HG03095 (cell line): Measurements from ENCODE around the gene SCFD2.

Experiments used
- ATAC-seq: cut with Tn5 transposase; IDR thresholded peaks from one replicate; pipeline ENCODE4 v1.9.1; 2021; ENCODE audit warnings: moderate library complexity; ENCODE audit not compliant: unreplicated experiment

The SCFD2 gene

DNA sequence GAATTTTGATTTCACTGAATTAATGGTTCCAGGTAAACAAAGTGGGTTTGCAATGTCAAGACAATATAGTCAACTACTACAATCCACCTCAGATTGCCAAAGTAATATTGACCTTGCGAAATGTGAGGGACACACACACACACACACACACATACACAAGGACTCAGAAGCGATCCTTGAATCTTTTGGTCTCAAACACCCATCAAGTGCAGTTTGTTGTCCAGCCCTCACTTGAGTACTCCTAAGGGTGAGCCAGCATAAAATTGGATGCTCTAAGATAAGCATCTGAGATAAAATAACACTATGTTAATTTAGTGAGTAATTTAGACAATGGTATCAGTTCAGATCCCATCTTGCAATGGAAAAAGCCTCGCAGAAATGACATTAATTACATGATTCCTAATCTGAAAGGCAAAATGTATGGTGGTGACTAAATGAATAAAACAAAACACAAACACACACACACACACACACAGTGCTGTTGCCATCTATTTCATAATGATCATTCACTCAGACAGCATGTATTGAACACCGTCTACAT lies 401.2 kb downstream of the SCFD2 start:
- no peak for ATAC-seq

DNA sequence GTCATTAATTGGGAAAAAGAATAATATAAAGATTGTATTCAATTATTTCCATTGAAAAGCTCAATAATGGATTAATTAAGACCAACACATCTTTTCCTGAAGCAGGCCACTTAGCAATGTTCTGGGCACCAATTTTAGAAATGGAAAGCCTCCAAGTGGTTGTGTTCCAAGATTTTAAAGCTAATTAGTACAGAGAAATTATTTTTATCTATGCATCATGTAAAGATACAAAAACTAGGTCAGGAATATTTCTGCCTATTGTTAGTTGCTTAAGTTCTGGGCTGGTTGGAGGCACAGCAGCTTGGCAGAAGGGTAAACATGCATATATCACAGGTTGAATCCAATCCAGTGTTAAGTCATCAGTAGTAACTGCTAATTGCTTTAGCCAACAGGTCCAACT lies 401.9 kb downstream of the SCFD2 start:
- no peak for ATAC-seq

DNA sequence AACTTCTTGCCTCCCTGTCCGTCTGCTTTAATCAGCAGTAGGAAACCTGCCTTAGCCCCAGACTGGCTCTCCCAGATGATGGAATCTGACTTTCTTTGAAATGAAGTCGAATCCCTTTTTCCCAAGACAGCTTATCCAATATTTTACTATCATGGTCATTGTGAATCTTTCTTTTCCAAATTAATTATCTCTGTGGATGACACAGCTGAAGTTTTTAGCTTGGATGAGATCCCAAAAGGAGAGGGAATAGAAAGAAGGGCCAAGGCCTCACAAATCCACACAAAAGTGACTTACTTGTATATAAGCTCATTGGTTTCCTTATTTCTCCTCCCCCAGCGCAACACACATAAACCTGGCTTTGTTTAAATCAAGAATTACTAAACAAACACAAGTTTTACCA lies 403.1 kb downstream of the SCFD2 start:
- ATAC-seq: no peak

DNA sequence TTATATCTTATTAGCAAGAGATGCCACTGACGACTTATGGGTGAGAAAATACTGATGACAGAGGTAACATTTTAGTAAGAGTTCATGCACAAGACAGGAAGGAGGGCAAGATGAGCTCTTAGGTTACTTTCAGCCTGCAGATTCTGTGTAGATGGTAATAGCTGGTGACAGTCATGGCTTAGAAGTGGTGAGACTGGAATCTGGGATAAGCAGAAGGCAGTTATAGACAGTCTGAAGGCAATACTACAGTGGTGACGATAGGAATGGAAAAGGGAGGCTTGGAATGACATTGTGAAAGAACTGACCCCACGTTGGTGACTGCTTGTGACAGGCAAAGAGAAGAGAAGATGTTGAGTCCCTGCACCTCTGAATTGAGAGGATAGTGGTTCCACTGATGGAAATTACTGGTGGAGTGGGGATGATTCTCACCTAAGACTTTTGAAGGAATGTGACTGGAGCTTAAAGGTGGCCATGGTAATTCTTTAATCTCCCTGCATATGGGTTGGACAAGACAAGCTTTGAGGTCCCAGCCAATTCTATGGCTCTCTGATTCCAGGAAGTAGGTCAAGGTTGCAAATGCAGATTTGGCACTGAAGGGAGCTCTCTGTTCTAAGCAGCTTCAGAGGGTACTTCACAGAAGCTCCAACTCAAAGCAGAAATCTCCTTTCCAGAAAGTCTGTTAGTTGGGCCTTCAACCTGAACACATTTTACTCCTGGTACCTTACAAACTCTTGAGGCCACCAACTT lies 404.0 kb downstream of the SCFD2 start:
- no peak for ATAC-seq

DNA sequence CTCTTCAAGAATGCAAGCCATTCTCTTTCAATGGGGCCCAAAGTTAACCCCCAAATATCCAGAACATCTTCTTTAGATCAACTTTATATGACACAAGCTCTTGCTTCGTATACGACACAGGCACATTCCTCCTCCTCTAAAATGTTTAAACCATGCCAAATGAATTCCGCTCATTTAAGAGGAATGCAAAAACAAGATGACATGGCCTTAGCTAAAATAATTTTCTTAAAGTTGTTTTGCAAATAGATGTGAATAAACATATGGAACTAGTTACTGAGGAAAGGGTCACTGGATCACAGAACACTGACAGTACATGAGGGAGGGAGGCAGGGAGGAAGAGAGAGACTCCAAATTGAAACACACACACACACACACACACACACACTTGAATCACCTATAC lies 406.3 kb downstream of the SCFD2 start:
- no peak for ATAC-seq

DNA sequence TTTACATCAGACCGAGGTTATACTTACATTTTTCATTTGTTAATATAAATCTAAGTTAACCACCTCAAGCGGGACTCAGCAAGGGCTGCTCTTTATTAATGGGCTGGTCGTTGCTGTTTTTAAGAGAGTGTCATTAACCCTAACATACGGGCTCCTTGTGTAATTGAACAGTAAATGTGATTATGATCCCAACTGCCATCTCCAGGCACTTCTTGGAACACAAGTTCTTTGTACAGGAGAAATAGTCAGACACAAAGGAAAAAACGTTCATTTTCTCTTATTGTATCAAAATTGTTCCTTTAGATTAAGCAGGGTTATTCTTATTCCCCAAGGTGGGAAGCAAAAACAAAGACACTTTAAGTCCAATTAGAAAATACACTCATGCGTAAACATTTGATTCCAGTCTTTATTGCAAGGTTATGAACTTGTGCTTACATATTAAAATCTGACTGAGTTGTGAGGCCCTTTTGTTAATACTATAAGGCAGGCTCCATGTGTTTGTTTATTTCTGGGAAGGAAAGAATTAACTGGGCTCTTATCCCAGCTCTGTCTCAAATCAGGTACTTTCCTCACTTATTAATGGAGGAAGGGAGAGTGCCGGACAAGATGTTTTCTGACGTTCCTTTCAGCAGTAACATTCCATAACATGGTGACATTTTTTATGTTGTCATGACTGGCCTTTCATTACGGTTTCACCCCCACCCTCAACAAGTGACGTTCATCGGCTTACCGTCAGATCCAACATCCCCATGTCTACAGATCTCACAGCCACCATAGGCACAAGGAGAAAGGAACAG lies 407.8 kb downstream of the SCFD2 start:
- ATAC-seq: no peak

DNA sequence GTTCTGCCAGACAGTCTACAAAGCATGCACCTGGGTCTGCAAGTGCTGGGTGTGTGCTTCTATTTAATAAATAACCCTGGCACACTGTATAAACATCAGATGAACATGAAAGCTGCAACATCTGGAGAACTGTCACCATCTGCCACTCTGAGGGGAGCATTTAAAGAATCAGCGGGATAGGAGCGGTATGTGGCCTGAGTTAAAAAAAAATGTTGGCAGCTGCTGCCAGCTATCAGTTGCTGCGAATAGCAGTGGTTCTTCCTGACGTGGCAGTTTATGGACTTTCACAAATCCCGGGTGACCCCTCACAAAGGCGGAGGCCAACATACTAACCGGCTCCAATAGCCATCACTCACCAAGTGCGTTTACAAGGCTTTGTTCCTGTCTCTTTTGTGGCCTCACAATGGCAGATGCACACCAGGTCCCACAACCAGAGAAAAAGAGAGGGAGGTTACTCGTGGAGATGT lies 408.6 kb downstream of the SCFD2 start:
- no peak for ATAC-seq

DNA sequence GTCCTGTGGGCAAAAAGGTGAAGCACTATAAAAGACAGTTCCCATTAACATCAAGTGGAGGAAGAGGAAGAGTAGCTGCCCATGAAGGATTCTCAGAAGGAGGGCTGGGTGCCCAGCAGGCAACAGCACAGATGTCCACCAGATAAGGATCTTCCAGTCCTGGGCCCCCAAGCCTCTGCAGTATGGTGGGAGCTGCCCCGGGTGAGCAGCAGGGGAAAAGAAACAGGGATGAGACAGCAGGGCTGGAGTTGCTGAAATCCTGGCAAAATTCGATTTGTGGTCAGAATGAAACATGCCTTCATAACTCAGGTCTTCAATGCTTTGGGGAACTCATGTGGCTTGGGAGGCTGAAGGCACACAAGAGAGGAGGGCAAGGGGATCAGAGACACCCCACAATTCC lies 409.2 kb downstream of the SCFD2 start:
- no peak for ATAC-seq

DNA sequence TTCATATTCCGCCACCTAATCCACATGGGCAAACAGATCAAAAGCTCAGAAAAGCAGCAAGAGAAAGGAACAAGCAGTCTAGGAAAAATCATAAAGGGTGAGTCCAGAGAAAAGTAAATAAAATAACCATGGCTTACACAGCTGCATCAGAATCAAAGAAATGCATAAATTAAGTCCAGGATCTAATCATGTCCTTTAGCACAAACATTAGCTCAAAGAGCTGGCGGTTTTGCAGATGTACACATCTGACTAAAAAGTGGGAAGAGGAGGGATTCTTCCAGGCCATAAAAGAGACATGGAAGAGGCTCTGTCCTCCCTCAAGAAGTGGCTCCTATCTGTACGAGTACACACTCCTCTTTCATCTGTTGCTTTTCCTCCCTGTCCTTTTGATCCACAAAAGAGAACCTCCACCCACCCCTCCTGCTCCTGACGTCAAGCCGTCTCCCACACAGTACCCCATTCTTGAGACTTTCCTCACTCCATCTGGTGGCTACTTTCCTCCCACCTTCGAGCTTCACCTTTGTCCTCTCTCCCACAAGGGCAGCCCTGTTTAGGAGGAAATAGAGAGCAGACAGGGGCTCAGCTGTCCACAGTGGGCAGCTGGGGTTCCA lies 411.2 kb downstream of the SCFD2 start:
- no peak for ATAC-seq

DNA sequence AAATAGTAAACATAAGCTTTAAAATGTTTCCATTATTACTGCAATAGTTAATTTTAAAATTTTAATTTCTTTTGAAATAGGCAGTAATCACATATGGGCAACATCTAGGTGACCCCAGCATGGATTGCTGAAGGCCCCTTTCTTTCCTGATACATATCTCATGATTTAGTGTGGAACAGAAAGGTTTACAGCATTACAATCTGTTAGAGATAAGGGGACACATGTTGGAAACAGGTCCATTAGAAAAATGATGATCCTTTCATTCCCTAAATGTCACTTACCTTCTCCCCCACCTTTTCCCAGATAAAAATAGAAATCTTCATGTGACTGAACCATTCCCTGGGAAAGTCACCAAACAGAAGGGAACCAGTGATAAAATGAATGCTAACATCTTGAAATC lies 413.3 kb downstream of the SCFD2 start:
- no peak for ATAC-seq

DNA sequence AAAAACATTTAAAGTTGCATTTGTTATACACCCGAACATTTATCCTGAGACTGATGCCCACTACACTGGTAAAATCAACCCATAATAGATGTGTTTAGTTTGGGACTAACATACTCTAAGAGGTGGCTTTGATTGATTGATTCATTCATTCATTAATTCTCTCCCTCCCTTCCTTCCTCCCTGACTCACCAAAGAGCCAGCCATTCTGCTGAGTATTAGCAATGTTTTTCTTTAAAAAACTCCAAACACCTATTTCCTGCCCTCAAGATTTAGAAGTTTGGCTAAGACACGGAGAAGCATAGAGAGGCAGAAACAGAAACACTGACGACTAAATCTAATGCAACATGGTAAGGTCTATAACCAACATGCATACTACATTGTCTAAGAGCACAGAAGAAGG lies 414.8 kb downstream of the SCFD2 start:
- ATAC-seq: no peak

DNA sequence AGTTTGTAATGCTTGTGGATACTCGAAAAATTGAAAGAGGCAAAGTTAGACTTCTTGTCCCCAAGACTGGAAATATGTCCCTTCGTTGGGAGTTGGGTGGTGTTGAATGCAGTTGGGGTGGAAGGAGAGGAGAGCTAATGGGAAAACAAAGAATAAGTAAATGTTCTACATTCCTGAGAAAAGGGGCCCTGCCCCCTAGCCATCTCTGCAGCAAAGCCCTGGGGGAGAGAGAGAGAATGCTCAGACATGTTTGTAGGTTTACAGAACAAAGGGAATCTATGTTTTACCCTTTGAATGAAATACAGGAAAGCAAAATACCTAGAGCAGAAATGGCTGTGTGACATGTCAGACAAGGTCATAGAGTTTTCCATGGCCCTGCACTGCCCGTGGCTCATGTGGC lies 415.6 kb downstream of the SCFD2 start:
- ATAC-seq: no peak

DNA sequence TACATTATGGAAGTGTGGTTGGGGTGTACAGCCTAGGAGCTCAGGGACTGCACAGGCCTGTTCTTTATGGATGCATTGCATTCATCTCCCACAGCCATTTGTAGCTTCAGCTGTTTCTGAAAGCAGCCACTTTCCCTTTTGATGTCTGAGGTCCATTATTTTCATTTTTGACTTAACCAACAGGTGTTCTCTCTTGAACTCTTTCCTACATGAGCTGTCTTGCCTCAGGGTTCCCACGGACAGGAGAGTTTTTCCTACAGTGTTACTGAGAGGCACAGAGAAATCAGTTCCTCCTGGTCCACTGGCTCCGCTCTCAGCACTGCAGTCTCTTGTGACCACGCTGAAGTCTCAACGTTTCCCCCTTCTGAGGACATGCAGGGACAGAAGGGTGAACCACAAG lies 416.5 kb downstream of the SCFD2 start:
- ATAC-seq: no peak

DNA sequence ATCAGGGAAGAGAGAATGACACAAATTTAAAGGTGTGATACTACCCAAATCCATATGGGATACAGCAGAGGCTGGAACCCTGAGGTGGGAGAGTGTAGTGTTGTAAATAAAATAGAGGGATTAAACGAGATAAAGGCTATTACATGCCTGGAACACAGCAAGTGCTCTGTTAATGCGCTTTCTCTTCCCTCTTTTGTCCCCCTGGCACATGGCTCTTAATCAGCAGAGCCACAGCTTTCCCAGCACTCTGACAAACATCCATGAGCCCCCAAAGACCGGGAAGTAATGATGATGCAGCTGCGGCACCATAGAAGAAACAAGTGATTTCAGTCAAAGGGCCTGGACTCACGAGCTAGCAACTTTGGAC lies 417.8 kb downstream of the SCFD2 start:
- no peak for ATAC-seq

DNA sequence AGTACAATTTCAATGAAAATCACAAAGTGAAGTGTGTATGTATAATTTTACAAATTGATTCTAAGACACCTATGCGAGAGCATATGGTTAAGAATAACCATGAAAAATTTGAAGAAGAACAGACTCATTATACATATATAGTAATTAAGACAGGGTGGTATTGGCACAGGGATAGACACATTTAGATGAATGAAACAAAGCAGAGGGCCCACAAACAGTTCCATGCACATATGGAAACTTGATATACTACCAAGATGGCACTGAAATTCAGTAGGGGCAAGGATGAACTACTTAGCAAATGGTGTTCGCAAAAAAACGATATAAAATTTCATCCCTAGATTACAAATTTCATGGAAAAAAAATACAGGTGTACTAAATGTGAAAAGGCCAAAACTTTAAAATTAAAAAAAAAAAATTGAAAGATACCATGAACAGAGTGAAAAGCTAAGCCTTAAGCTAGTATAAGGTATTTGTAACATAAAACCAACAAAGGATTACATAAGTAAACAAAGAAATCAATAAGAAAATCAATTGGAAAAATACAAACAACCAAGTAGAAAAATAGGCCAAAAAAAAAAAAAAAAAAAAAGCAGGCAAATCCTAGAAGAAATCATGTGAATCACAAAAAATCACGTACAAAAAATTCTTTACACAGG lies 418.3 kb downstream of the SCFD2 start:
- ATAC-seq: no peak

DNA sequence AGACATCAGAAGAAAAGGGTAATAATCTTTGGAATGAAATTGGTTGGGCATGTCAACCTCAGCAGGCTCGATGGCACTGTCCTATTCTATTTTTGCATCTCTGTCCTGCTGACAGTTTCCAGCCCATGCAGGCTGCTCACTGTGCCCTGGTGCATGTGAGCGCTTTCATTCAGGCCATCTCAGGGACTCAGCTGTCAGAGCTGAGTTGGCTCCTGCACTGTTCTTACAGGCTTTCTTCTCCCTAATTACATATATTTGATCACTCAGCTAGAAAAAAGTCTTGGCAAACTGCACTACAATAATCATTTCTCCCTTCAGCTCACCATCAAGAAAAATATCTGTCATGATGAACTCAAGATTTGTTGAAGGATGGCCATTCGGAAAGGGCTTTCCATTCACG lies 419.0 kb downstream of the SCFD2 start:
- ATAC-seq: no peak

DNA sequence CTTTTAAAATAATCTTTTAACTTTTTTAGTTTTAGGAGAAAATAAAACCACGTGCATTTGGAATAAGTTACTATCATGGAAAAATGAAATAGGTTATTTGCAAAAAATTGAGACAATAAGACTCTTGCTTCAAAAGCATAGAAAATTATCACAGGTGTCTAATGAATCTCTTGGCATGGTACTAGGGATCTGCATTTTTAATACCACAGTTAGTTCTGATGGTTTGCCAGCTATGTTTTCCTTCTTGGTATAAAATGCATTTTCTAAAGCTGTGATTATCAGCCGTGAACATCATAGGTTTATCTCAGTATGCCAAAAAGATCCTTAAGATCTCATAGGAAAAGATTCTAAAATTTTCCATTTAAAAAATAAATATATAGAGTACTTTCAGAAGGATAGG lies 419.9 kb downstream of the SCFD2 start:
- no peak for ATAC-seq

DNA sequence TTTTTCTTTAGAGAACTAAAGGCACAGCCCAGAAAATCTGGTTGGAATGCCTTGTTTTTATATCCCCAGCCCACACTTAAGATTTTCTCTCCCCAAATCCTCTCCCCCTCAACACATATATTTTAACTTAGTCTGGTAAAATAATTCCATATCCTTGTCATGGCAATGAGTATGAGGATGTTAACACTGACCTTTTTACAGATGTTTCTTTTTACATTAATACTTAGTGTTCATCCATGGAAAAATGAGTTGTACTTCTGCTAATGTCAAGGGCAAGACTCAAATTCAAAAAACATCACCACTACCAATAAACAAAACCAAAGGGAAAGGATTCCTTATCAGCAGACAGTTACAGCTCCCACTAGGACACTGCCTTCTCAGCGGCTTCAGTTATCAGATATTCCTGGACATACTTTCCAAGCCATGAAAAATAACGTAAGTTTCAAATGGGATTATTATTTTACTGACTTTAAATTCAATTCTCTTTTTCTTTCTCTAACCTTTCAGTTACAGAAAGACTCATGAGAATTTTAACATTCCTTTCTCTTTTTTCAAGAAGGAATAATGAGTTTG lies 420.4 kb downstream of the SCFD2 start:
- no peak for ATAC-seq

DNA sequence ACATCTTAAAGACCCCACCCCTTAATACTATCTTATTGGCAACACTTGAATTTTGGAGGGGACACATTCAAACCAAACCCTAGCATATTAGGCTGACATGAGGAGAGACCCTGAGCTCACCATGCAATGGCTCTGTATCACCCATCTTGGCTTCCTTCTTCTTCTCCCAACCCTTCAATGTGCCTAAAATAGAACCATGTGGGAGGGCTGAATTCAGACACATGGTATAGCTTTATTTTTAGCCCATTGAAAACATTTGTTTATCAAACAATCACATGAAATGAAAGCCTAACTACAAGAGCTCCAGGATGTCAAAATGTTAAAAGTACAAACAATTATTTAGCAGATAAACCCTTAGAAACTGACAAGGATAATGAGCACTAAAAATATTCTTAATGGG lies 422.2 kb downstream of the SCFD2 start:
- ATAC-seq: no peak

DNA sequence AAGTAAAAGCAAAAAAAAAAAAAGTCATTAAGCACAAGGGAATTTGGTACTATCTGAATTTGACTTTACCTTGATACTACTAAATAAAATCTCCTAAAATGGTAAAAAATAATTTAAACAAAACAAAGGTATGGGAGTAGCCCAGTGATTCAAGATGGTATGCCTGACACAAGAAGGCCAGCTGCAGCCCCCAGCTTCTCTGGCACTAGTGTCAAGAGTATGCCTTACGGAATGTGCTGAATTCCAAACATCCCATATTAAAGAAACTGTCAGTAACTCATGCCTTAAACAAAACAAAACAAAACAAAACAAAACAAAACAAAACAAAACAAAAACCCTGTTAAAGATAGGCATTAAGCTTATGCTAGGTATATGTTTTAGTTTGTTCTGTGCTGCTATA lies 422.9 kb downstream of the SCFD2 start:
- no peak for ATAC-seq

DNA sequence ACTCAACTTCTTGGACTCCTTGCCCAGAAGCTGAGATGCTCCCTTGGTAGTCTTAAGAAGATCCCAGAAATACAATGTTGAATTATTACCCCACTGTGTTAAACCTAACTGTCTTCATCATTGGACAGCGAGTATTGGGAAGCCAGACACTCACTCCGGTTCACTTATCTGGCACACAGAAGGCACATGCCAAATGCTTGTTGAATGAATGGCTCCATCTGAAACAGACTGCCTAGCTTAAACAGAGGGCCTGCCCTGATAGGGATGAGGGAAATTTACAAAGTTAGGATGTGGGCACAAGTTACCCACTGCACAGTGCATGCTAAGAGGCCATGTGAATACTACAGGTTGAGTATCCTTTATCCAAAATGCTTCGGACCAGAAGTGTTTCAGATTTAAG lies 424.4 kb downstream of the SCFD2 start:
- ATAC-seq: no peak
